Keratinocyte (primary cell): ENCODE measurements around the gene DNASE1L2. TPM values are rescaled to one million over a fixed set of nuclear protein-coding genes. Genes with fewer than 3 reads are reported as not detected.

ENCODE experiments used
- DNase-seq: peaks from one replicate; pipeline ENCODE4 v3.0.0-alpha.2; 2011; ENCODE audit warnings: low read depth, missing footprints, low spot score
- FAIRE-seq: peaks from 2 replicates; lab custom pipeline; 2011; peaks lifted over from hg19 to GRCh38; lab: Jason Lieb, UNC
- H2AFZ ChIP-seq: 2 replicates; pipeline ENCODE4 v1.6.0; 2012; ENCODE audit warnings: low read length, control low read depth, inconsistent platforms; ENCODE audit not compliant: control insufficient read depth
- H3K27ac ChIP-seq: 2 replicates; pipeline ENCODE4 v1.5.1; 2011; ENCODE audit warnings: low read length; ENCODE audit not compliant: control insufficient read depth, insufficient read depth
- H3K27me3 ChIP-seq: 3 replicates; pipeline ENCODE4 v1.6.0; 2011; ENCODE audit warnings: low read length; ENCODE audit not compliant: control insufficient read depth, insufficient read depth; ENCODE audit errors: extremely low read depth
- H3K36me3 ChIP-seq, 2 experiments: 2 replicates in 1 of 2; 3 replicates in 1 of 2; pipeline ENCODE4 v1.5.1; 2011; ENCODE audit warnings: low read length in 2 of 2, mild to moderate bottlenecking in 1 of 2; ENCODE audit not compliant: control insufficient read depth in 2 of 2, insufficient read depth in 2 of 2; ENCODE audit errors: extremely low read depth in 1 of 2
- H3K4me1 ChIP-seq: 3 replicates; pipeline ENCODE4 v1.5.1; 2011; ENCODE audit warnings: low read length; ENCODE audit not compliant: control insufficient read depth, insufficient read depth; ENCODE audit errors: extremely low read depth
- H3K4me2 ChIP-seq: 3 replicates; pipeline ENCODE4 v1.6.0; 2011; ENCODE audit warnings: low read depth, low read length; ENCODE audit not compliant: control insufficient read depth, insufficient read depth; ENCODE audit errors: extremely low read depth
- H3K4me3 ChIP-seq, 3 experiments: fragments of 200-600 bp in 1 of 3; sonication (generic) in 1 of 3; 2 replicates in 2 of 3; 3 replicates in 1 of 3; pipeline ENCODE4 v1.5.1; 2011 to 2016; ENCODE audit warnings: low read length in 3 of 3, mild to moderate bottlenecking in 3 of 3, control low read depth in 2 of 3, inconsistent platforms in 1 of 3, low read depth in 1 of 3, mixed read lengths in 1 of 3, mixed run types in 1 of 3, moderate library complexity in 1 of 3; ENCODE audit not compliant: control insufficient read depth in 2 of 3, insufficient read depth in 2 of 3; ENCODE audit errors: extremely low read depth in 1 of 3
- H3K79me2 ChIP-seq: 2 replicates; pipeline ENCODE4 v1.6.0; 2012; ENCODE audit warnings: low read length; ENCODE audit not compliant: control insufficient read depth, insufficient read depth
- H3K9ac ChIP-seq: 3 replicates; pipeline ENCODE4 v1.6.0; 2011; ENCODE audit warnings: low read length; ENCODE audit not compliant: control insufficient read depth, insufficient read depth; ENCODE audit errors: extremely low read depth
- H3K9me1 ChIP-seq: 3 replicates; pipeline ENCODE4 v1.6.0; 2011; ENCODE audit warnings: low read length; ENCODE audit not compliant: control insufficient read depth, insufficient read depth; ENCODE audit errors: extremely low read depth
- H3K9me3 ChIP-seq: 2 replicates; pipeline ENCODE4 v1.5.1; 2012; ENCODE audit warnings: low read depth, low read length; ENCODE audit not compliant: control insufficient read depth
- H4K20me1 ChIP-seq: 3 replicates; pipeline ENCODE4 v1.6.0; 2011; ENCODE audit warnings: low read length; ENCODE audit not compliant: control insufficient read depth, insufficient read depth; ENCODE audit errors: extremely low read depth
- EZH2 ChIP-seq: IDR thresholded peaks from one replicate; pipeline ENCODE4 v1.6.1; 2012; ENCODE audit warnings: inconsistent platforms, mild to moderate bottlenecking, low read length, moderate library complexity
- dilution Hi-C: fragments of 300-500 bp; cut with MboI; formaldehyde crosslinking; loops from one replicate; pipeline ENCODE4 v1.7.0; 2020; ENCODE audit warnings: low sequenced_read_pairs; ENCODE audit not compliant: extremely low pct_ligation_motif_present
- polyA plus RNA-seq, 5 experiments: library from polyadenylated mRNA; depleted of rRNA in 3 of 5; stranded (reverse) in 3 of 5; stranded (forward) in 1 of 5; unstranded in 1 of 5; fragments of >200 nt; gene quantifications; 1 replicate in 1 of 5; 2 replicates in 3 of 5; 3 replicates in 1 of 5; pipeline versions ENCODE4 v1.2.1 to v1.2.3, GENCODE V29; 2011 to 2012; ENCODE audit warnings: missing spikeins in 2 of 5, low read depth in 1 of 5, low replicate concordance in 1 of 5
- TF ChIP-seq, protein P1 (sequence below), 3 experiments: IDR thresholded peaks in 1 of 3; conservative IDR thresholded peaks in 1 of 3; optimal IDR thresholded peaks in 1 of 3; 2 replicates in 2 of 3; 3 replicates in 1 of 3; pipeline versions ENCODE3 to v1.5.1; 2011; ENCODE audit warnings: low read length in 3 of 3, mild to moderate bottlenecking in 3 of 3, moderate library complexity in 2 of 3, control low read depth in 1 of 3, inconsistent platforms in 1 of 3; ENCODE audit not compliant: insufficient read depth in 2 of 3; ENCODE audit errors: extremely low read depth in 1 of 3

DNASE1L2 gene
- polyA plus RNA-seq, 1 donor (not counting 4 experiments of a cell fraction or from before 2014, with no cell fraction given): 0.31 TPM

DNA sequence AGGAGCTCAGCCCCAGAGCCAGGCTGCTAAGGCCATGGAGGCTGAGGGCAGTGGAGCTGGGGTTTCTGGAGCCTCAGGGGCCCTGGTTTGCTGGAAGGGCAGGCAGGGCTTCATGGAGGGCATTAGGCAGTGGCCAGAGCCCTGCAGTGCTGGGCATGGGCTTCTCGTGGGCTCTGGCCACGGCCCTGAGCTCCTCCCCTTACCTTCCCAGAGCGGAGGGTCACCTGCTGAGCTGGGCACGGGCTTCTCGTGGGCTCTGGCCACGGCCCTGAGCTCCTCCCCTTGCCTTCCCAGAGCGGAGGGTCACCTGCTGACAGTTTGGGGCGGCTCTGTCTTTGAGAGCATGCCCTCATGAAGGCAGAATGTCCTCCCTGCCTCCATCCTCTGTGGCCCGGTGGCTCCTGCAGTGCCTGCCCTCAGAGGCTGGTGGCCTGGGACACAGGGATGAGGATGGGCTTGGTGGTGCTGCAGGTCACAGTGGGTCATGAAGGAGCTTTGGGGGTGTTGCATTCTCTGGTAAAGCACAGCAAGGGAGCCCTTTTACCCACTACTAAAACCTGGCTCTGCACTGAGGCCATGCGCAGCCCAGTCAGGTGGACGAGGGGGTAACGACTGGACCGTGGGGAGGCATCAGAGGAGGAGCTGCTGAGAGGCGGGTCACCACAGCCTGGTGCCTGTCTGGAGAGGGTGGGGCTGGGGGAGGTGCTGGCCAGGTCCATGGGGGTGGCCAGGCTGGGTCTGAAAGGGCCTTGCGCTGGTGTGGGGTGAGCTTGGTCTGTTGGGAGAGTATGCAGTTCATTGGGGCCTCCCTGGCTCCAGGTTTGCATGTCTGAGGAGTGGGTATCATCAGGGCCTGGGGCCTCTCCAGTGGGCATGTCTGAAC is 34.6 kb downstream of the DNASE1L2 start:
- FAIRE-seq (no peak), DNase-seq (no peak)
- Histone ChIP-seq H3K4me3 (no peak overlapping the region), H3K4me1 (peaks cover 11% of the 10 kb centered on the region), H3K79me2 (peaks cover 27% of the 10 kb centered on the region), H3K9me1 (peaks cover 2% of the 10 kb centered on the region), H3K27ac (no peak overlapping the region), H2AFZ (no peak overlapping the region), H4K20me1 (peaks cover 8% of the 10 kb centered on the region), H3K36me3 (peaks cover 0 to 1% of the 10 kb centered on the region in 2 experiments), H3K4me2 (no peak overlapping the region), H3K27me3 (no peaks in the 10 kb centered on the region), H3K9ac (no peak overlapping the region), H3K9me3 (no peaks in the 10 kb centered on the region)
- no peak for TF ChIP-seq EZH2
- TF ChIP-seq, protein P1, sequence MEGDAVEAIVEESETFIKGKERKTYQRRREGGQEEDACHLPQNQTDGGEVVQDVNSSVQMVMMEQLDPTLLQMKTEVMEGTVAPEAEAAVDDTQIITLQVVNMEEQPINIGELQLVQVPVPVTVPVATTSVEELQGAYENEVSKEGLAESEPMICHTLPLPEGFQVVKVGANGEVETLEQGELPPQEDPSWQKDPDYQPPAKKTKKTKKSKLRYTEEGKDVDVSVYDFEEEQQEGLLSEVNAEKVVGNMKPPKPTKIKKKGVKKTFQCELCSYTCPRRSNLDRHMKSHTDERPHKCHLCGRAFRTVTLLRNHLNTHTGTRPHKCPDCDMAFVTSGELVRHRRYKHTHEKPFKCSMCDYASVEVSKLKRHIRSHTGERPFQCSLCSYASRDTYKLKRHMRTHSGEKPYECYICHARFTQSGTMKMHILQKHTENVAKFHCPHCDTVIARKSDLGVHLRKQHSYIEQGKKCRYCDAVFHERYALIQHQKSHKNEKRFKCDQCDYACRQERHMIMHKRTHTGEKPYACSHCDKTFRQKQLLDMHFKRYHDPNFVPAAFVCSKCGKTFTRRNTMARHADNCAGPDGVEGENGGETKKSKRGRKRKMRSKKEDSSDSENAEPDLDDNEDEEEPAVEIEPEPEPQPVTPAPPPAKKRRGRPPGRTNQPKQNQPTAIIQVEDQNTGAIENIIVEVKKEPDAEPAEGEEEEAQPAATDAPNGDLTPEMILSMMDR (optimal IDR thresholded peaks at IDR 0.05 in 1 of 3, IDR thresholded peaks at IDR 0.05 in 1 of 3, conservative IDR thresholded peaks at IDR 0.05 in 1 of 3; ENCODE audit: extremely low read depth in 1 of 3, insufficient read depth in 2 of 3, low read length in 3 of 3): no peak
- dilution Hi-C loops: no loop called here

GRCh38 chr16:2271848-2272461 is 35.7 kb downstream of the DNASE1L2 start:
- H3K4me1 ChIP-seq: peaks cover 9% of the 10 kb centered on the region
- no peak overlapping the region for H2AFZ ChIP-seq
- H3K9me1 ChIP-seq: no peaks in the 10 kb centered on the region
- H3K36me3 ChIP-seq: peaks cover 0 to 1% of the 10 kb centered on the region in 2 experiments
- no peaks in the 10 kb centered on the region for H3K27me3 ChIP-seq
- H3K4me2 ChIP-seq: no peak overlapping the region
- peaks cover 16% of the 10 kb centered on the region for H3K79me2 ChIP-seq
- H4K20me1 ChIP-seq: peaks cover 2% of the 10 kb centered on the region
- TF ChIP-seq EZH2: no peak
- TF ChIP-seq, protein P1 (optimal IDR thresholded peaks at IDR 0.05 in 1 of 3, IDR thresholded peaks at IDR 0.05 in 1 of 3, conservative IDR thresholded peaks at IDR 0.05 in 1 of 3; ENCODE audit: extremely low read depth in 1 of 3, insufficient read depth in 2 of 3, low read length in 3 of 3): no peak
- H3K9ac ChIP-seq: no peak overlapping the region
- no peak overlapping the region for H3K4me3 ChIP-seq
- no peak for DNase-seq
- no peak for FAIRE-seq
- no peaks in the 10 kb centered on the region for H3K9me3 ChIP-seq
- H3K27ac ChIP-seq: no peak overlapping the region
- dilution Hi-C loops: no loop called here
